Measurements from ENCODE around the gene USP37. TPM values are rescaled to one million over a fixed set of nuclear protein-coding genes. Genes with fewer than 3 reads are reported as not detected.
A peak's percentile ranks its signal among the peaks of the same experiment; 100 is the strongest.

The USP37 gene
- total and polyA plus RNA-seq, 2 of the 13 experiments (the other 11 are each of a cell fraction or from before 2014, with no cell fraction given) = 6.5 to 30.6 TPM

GRCh38 chr2:218402491-218402901 lies 165.7 kb downstream of the USP37 start:
- ATAC-seq (no peak), FAIRE-seq (no peak), DNase-seq (ENCODE audit: low spot score) (no peak)
- no peaks in the 10 kb centered on the region; a peak in 1 of 5 replicates for H3K27me3 ChIP-seq (ENCODE audit: control insufficient read depth in 1 of 2, insufficient read depth in 2 of 2, low read length in 2 of 2)
- H3K9ac ChIP-seq (ENCODE audit: insufficient read depth, low read depth, low read length) = peak overlapping the region; percentile 81; the same call in 1 of the 2 replicates
- H3K36me3 ChIP-seq (replicated peaks in 1 of 2; ENCODE audit: control insufficient read depth in 1 of 2, insufficient read depth in 2 of 2, low read length in 2 of 2) = peaks cover 24 to 38% of the 10 kb centered on the region in 2 experiments; a peak in 4 of 5 replicates
- ChIA-PET CTCF (ENCODE audit: low intra/inter-chr PET ratio, low total read pairs) (no interaction called here), POLR2A (no interaction called here)
- no TSS peak for BruUV-seq (replicated peaks)
- WGBS (ENCODE audit: low lambda C conversion rate) = 94% methylated on average over 7 of the region's 8 CpGs
- H3K9me3 ChIP-seq (ENCODE audit: low read length) = no peaks in the 10 kb centered on the region
- TF ChIP-seq ZNF292 (CRISPR knock-in tag; IDR thresholded peaks at IDR 0.05; ENCODE audit: borderline replicate concordance, low read depth) (no peak), ZNF768 (CRISPR knock-in tag; IDR thresholded peaks at IDR 0.05) (peak; percentile 78; the same call in 1 of the 2 replicates), PCBP1 (IDR thresholded peaks at IDR 0.05; ENCODE audit: borderline replicate concordance, low read depth, low read length) (0 out of 2 replicates have a peak, but pooled peaks have one; percentile 35), AGO2 (optimal IDR thresholded peaks at IDR 0.05; ENCODE audit: low read depth, low read length) (peak; percentile 10), ZMAT3 (CRISPR knock-in tag; conservative IDR thresholded peaks at IDR 0.05) (no peak), BORCS8-MEF2B (CRISPR knock-in tag; IDR thresholded peaks at IDR 0.05) (no peak), ZFYVE20 (CRISPR knock-in tag; IDR thresholded peaks at IDR 0.05; ENCODE audit: borderline replicate concordance, low read depth) (no peak), ZNF263 (CRISPR knock-in tag; IDR thresholded peaks at IDR 0.05) (0 out of 2 replicates have a peak, but pooled peaks have one; percentile 45), POLR2AphosphoS5 (IDR thresholded peaks at IDR 0.05; ENCODE audit: low read depth, low read length) (peak; percentile 5; the same call in 1 of the 2 replicates), KDM5B (CRISPR knock-in tag; IDR thresholded peaks at IDR 0.05; ENCODE audit: borderline replicate concordance) (peak; percentile 21; the same call in 1 of the 2 replicates), TEAD3 (CRISPR knock-in tag; optimal IDR thresholded peaks at IDR 0.05; ENCODE audit: borderline replicate concordance) (peak; percentile 10), RBFOX2 (IDR thresholded peaks at IDR 0.05; ENCODE audit: low read depth, low read length) (peak; percentile 56), GABPB1 (CRISPR knock-in tag; IDR thresholded peaks at IDR 0.05) (0 out of 2 replicates have a peak, but pooled peaks have one; percentile 4), ZNF431 (CRISPR knock-in tag; IDR thresholded peaks at IDR 0.05; ENCODE audit: borderline replicate concordance, low read depth) (0 out of 2 replicates have a peak, but pooled peaks have one; percentile 13)
- H4K20me1 ChIP-seq (ENCODE audit: insufficient read depth, low read length) = no peaks in the 10 kb centered on the region; the same call in 1 of the 2 replicates
- in situ Hi-C loops (cut with HindIII; ENCODE audit: extremely low pct_ligation_motif_present, low pct_unique_long_range_greater_than_20kb) (no loop called here), intact Hi-C loops (cut with micrococcal nuclease; ENCODE audit: unreplicated experiment) (no loop called here)
- no peak overlapping the region for H2AFZ ChIP-seq (ENCODE audit: low read length)
- peak overlapping the region; percentile 79 for H3K27ac ChIP-seq (ENCODE audit: extremely low read length, insufficient read depth, low read length)
- peaks cover 58% of the 10 kb centered on the region for H3K4me1 ChIP-seq (ENCODE audit: insufficient read depth, low read length)
- peak overlapping the region in 2 of 3 experiments; percentile 9 to 97; a peak in 2 of 6 replicates for H3K4me3 ChIP-seq (replicated peaks in 1 of 3; ENCODE audit: insufficient read depth in 1 of 3, low read depth in 2 of 3, low read length in 3 of 3)
- H3K4me2 ChIP-seq (ENCODE audit: low read depth, low read length) = peak overlapping the region; percentile 98
- H3K79me2 ChIP-seq (ENCODE audit: insufficient read depth, low read length) = peaks cover 42% of the 10 kb centered on the region

Data from HepG2 (cell line).